MM.1S (cell line): Measurements from ENCODE around the gene COL8A2.

Source experiments
- DNase-seq: peaks from one replicate; pipeline ENCODE4 v3.0.0-alpha.2; 2015
- H2AFZ ChIP-seq: fragments of 300-600 bp; sonication (generic); 2 replicates; pipeline ENCODE4 v1.6.0; 2016; ENCODE audit warnings: antibody characterized with exemption, low read length
- H3F3A ChIP-seq: fragments of 300-600 bp; sonication (generic); 2 replicates; pipeline ENCODE4 v1.6.1; 2016; ENCODE audit warnings: mild to moderate bottlenecking, antibody characterized with exemption, low read length, moderate library complexity, mixed read lengths; ENCODE audit not compliant: insufficient read depth
- H3K27ac ChIP-seq: fragments of 300-600 bp; sonication (generic); 2 replicates; pipeline ENCODE4 v1.5.1; 2016; ENCODE audit warnings: mild to moderate bottlenecking, low read length
- H3K27me3 ChIP-seq: fragments of 300-600 bp; sonication (generic); replicated peaks from 2 replicates; pipeline ENCODE4 v1.6.0; 2016; ENCODE audit warnings: low read length; ENCODE audit not compliant: insufficient read depth
- H3K36me3 ChIP-seq: fragments of 300-600 bp; sonication (generic); replicated peaks from 2 replicates; pipeline ENCODE4 v1.6.1; 2016; ENCODE audit warnings: mild to moderate bottlenecking, low read length, mixed read lengths; ENCODE audit not compliant: insufficient read depth
- H3K4me1 ChIP-seq: fragments of 300-600 bp; sonication (generic); 2 replicates; pipeline ENCODE4 v1.6.1; 2016; ENCODE audit warnings: low read length, mixed read lengths
- H3K4me2 ChIP-seq: fragments of 300-600 bp; sonication (generic); 2 replicates; pipeline ENCODE4 v1.6.0; 2016; ENCODE audit warnings: low read depth, low read length
- H3K4me3 ChIP-seq: fragments of 300-600 bp; sonication (generic); 2 replicates; pipeline ENCODE4 v1.5.1; 2016; ENCODE audit warnings: low read length, mixed read lengths
- H3K79me2 ChIP-seq: fragments of 300-600 bp; sonication (generic); 2 replicates; pipeline ENCODE4 v1.6.1; 2016; ENCODE audit warnings: mixed run types, low read length, mixed read lengths
- H3K9ac ChIP-seq: fragments of 300-600 bp; sonication (generic); 2 replicates; pipeline ENCODE4 v1.6.1; 2016; ENCODE audit warnings: low read length, mixed read lengths
- H3K9me2 ChIP-seq: fragments of 300-600 bp; sonication (generic); replicated peaks from 2 replicates; pipeline ENCODE4 v1.6.1; 2016; ENCODE audit warnings: mild to moderate bottlenecking, low read length, mixed read lengths; ENCODE audit not compliant: insufficient read depth
- H3K9me3 ChIP-seq: fragments of 300-600 bp; sonication (generic); replicated peaks from 2 replicates; pipeline ENCODE4 v1.6.1; 2016; ENCODE audit warnings: mild to moderate bottlenecking, low read length, mixed read lengths; ENCODE audit not compliant: insufficient read depth
- H4K20me1 ChIP-seq: fragments of 300-600 bp; sonication (generic); 2 replicates; pipeline ENCODE4 v1.6.1; 2016; ENCODE audit warnings: mild to moderate bottlenecking, low read length, moderate library complexity, mixed read lengths; ENCODE audit not compliant: insufficient read depth
- EZH2 ChIP-seq: fragments of 300-600 bp; sonication (generic); optimal IDR thresholded peaks from 2 replicates; pipeline ENCODE3; 2017; ENCODE audit warnings: low read depth, mild to moderate bottlenecking, antibody characterized with exemption, low read length, mixed read lengths
- EZH2phosphoT487 ChIP-seq: fragments of 300-600 bp; sonication (generic); IDR thresholded peaks from 2 replicates; pipeline ENCODE4 v1.6.1; 2018; ENCODE audit warnings: antibody characterized with exemption, low read length
- TF ChIP-seq, protein P1 (sequence below): fragments of 300-600 bp; sonication (generic); IDR thresholded peaks from 2 replicates; pipeline ENCODE4 v1.5.1; 2016; ENCODE audit warnings: antibody characterized with exemption, low read length, mixed read lengths

Gene COL8A2

DNA sequence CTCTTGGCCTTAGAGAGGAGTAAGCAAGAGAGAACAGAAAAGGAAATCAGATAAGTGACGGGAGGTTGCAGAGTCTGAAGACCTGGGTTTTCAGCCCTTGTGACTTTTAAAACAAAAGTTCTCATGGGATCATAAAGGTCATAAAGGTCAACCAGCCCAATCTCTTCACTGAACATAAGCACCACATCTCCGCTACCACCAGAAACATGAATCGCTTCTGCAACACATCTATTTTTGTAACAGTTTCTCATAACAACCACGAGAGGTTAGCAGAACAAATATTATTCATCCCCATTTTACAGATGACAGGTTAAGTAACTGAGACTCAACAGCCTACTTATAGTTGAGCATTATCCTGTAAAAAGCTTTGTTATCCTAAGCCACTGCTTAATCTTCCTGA, 18.4 kb upstream of the COL8A2 start:
- Histone ChIP-seq H3K4me2 (no peak overlapping the region), H4K20me1 (no peaks in the 10 kb centered on the region), H3K4me3 (no peak overlapping the region), H3F3A (no peaks in the 10 kb centered on the region), H2AFZ (no peak overlapping the region), H3K36me3 (0 out of 2 replicates have a peak, but pooled peaks cover 4% of the 10 kb centered on the region), H3K9me3 (no peaks in the 10 kb centered on the region), H3K9ac (no peak overlapping the region), H3K9me2 (no peaks in the 10 kb centered on the region), H3K79me2 (peaks cover 65% of the 10 kb centered on the region), H3K4me1 (no peaks in the 10 kb centered on the region), H3K27ac (no peak overlapping the region), H3K27me3 (no peaks in the 10 kb centered on the region)
- TF ChIP-seq EZH2 (no peak), EZH2phosphoT487 (no peak)
- TF ChIP-seq, protein P1, sequence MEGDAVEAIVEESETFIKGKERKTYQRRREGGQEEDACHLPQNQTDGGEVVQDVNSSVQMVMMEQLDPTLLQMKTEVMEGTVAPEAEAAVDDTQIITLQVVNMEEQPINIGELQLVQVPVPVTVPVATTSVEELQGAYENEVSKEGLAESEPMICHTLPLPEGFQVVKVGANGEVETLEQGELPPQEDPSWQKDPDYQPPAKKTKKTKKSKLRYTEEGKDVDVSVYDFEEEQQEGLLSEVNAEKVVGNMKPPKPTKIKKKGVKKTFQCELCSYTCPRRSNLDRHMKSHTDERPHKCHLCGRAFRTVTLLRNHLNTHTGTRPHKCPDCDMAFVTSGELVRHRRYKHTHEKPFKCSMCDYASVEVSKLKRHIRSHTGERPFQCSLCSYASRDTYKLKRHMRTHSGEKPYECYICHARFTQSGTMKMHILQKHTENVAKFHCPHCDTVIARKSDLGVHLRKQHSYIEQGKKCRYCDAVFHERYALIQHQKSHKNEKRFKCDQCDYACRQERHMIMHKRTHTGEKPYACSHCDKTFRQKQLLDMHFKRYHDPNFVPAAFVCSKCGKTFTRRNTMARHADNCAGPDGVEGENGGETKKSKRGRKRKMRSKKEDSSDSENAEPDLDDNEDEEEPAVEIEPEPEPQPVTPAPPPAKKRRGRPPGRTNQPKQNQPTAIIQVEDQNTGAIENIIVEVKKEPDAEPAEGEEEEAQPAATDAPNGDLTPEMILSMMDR, result no peak
- DNase-seq, result no peak

DNA sequence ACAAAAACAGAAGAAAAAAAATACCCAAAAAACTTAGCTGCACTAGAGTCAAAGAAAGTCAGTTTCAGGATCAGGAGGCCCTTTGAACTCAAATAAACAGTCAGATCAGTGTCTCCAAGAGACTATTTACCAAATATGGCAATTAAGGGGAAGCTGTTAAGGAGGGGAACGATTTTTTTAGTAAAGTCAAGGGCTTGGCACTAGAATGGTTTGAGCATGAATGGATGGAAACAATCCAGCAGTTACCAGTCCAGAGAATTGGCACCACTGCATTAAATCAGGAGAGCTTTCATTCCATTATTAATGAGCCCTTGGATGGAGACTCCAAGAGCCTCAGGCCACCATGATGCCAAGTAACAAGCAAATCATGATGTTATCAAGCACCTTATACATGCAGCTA, 17.1 kb upstream of the COL8A2 start:
- no peak overlapping the region for H2AFZ ChIP-seq
- H3K79me2 ChIP-seq, result peaks cover 52% of the 10 kb centered on the region
- H3K4me3 ChIP-seq, result no peak overlapping the region
- no peaks in the 10 kb centered on the region for H3K9me3 ChIP-seq
- H3K9me2 ChIP-seq, result no peaks in the 10 kb centered on the region
- no peak for TF ChIP-seq EZH2
- TF ChIP-seq, protein P1, result no peak
- no peak overlapping the region for H3K27ac ChIP-seq
- DNase-seq, result no peak
- H3K4me2 ChIP-seq, result no peak overlapping the region
- no peaks in the 10 kb centered on the region for H3F3A ChIP-seq
- H3K9ac ChIP-seq, result no peak overlapping the region
- H3K36me3 ChIP-seq, result 0 out of 2 replicates have a peak, but pooled peaks cover 4% of the 10 kb centered on the region
- no peaks in the 10 kb centered on the region for H3K4me1 ChIP-seq
- no peaks in the 10 kb centered on the region for H4K20me1 ChIP-seq
- no peaks in the 10 kb centered on the region for H3K27me3 ChIP-seq

DNA sequence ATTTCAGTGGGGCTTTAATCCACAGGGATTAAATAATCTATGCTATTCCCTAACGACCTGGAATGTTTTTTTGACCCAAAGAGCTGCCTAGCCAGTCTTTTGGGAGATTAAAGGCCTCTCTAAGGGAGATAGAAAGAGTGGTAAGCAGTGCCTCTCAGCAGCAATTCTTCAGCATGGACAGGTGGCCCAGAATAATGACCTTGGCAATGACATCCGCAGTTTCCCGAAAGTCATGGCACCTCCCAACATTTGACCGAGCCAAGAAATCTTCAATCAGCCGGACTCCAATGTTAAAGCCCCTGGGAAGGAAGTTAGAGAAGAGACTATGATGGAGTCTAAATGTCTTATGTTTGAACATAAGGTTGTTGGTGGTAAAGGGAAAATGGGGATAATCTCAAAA, 14.5 kb upstream of the COL8A2 start:
- Histone ChIP-seq H3K9ac (no peak overlapping the region), H3K4me1 (no peaks in the 10 kb centered on the region), H2AFZ (no peak overlapping the region), H3K27me3 (no peaks in the 10 kb centered on the region), H3F3A (no peaks in the 10 kb centered on the region), H3K9me3 (no peaks in the 10 kb centered on the region), H4K20me1 (no peaks in the 10 kb centered on the region), H3K27ac (no peak overlapping the region), H3K4me3 (no peak overlapping the region), H3K4me2 (no peak overlapping the region), H3K36me3 (0 out of 2 replicates have a peak, but pooled peaks cover 4% of the 10 kb centered on the region), H3K79me2 (peaks cover 39% of the 10 kb centered on the region), H3K9me2 (no peaks in the 10 kb centered on the region)
- no peak for DNase-seq
- no peak for TF ChIP-seq EZH2phosphoT487
- TF ChIP-seq, protein P1, result no peak
- TF ChIP-seq EZH2, result no peak
